Panc1 (cell line): ENCODE data around the gene SLAMF1.

ENCODE experiments used
- POLR2AphosphoS5 ChIP-seq: IDR thresholded peaks from 2 replicates; pipeline ENCODE4 v1.6.1; 2012; ENCODE audit warnings: mild to moderate bottlenecking, low read depth, low read length, moderate library complexity
- REST ChIP-seq, 2 experiments: IDR thresholded peaks; 2 replicates each; pipeline ENCODE4 v1.6.1; 2011 to 2012; ENCODE audit warnings: low read depth in 2 of 2, control low read depth in 1 of 2, low read length in 1 of 2, mild to moderate bottlenecking in 1 of 2, moderate library complexity in 1 of 2; ENCODE audit not compliant: insufficient read depth in 1 of 2
- SIN3A ChIP-seq: IDR thresholded peaks from 2 replicates; pipeline ENCODE4 v1.6.1; 2012; ENCODE audit warnings: low read depth, mild to moderate bottlenecking, low read length, moderate library complexity, borderline replicate concordance; ENCODE audit not compliant: insufficient read depth
- TCF7L2 ChIP-seq: IDR thresholded peaks from 2 replicates; pipeline ENCODE4 v1.6.1; 2011; ENCODE audit warnings: mild to moderate bottlenecking, low read depth, low read length, inconsistent platforms
- TF ChIP-seq, protein P1 (sequence below): fragments of 450-650 bp; IDR thresholded peaks from 2 replicates; pipeline ENCODE4 v1.5.1; 2017; ENCODE audit warnings: mild to moderate bottlenecking

GRCh38 chr1:160637065-160637464 is 9.8 kb downstream of the SLAMF1 start:
- TF ChIP-seq, protein P1, sequence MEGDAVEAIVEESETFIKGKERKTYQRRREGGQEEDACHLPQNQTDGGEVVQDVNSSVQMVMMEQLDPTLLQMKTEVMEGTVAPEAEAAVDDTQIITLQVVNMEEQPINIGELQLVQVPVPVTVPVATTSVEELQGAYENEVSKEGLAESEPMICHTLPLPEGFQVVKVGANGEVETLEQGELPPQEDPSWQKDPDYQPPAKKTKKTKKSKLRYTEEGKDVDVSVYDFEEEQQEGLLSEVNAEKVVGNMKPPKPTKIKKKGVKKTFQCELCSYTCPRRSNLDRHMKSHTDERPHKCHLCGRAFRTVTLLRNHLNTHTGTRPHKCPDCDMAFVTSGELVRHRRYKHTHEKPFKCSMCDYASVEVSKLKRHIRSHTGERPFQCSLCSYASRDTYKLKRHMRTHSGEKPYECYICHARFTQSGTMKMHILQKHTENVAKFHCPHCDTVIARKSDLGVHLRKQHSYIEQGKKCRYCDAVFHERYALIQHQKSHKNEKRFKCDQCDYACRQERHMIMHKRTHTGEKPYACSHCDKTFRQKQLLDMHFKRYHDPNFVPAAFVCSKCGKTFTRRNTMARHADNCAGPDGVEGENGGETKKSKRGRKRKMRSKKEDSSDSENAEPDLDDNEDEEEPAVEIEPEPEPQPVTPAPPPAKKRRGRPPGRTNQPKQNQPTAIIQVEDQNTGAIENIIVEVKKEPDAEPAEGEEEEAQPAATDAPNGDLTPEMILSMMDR: no peak
- TF ChIP-seq SIN3A (no peak), POLR2AphosphoS5 (no peak), REST (IDR thresholded peaks at IDR 0.05; ENCODE audit: insufficient read depth in 1 of 2, low read depth in 2 of 2, low read length in 1 of 2) (no peak), TCF7L2 (no peak)
